ENCODE data around the gene ZNF578.
"Not testable (repeated sequence)": the region's sequence is repeated elsewhere in the genome, so short reads cannot be mapped to it uniquely, and the experiment has no call there.

Gene ZNF578

DNA sequence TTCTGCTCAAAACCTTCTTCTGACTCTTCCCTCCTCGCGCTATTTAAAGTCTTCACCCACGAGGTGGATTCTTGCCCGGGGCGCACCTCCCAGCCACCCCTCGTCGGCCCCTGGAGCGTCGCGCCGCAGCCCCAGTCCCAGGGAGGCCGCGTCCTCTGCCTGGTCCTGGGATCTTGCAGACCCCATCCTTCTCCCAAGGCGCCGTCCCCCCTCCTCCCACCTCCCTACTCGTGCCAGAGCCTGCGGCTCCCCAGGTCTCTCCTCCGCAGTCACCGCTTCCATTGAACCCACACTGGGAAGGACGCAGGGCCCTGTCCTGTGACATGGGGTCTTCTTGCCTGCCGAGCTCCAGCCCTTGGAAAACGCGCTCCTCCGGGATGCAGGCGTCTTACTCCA lies 74.6 kb downstream of the ZNF578 start:
- no peak for DNase-seq (ENCODE audit: low spot score in 2 of 2)
- ATAC-seq (ENCODE audit: low read depth): no peak
- Mint-ChIP-seq H3K9me3 (peaks cover 3% of the 10 kb centered on the region), H3K4me3 (peak overlapping the region; percentile 99), H3K27me3 (no peaks in the 10 kb centered on the region), H3K4me1 (peaks cover 14% of the 10 kb centered on the region), H3K27ac (peak overlapping the region; percentile 97), H3K36me3 (peaks cover 14% of the 10 kb centered on the region)

DNA sequence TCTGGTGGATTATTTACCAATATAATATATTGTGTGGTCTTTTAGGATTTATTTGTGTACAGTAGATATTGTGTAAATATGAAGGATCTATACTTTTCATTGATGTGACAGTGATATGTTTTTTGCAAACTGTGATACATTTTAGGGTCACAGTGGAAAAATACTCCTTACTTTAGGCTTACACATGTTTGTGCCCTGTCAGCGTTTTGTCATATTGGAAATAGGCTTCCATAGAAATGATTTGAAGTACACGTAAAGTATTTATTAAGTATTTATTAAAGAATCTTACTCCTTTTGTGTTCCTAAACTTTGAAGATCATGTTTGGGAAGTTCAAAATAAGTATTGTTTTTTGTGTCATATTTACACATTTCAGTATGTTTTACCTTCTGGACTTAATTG lies 79.1 kb downstream of the ZNF578 start:
- Mint-ChIP-seq H3K9me3 (peaks cover 6% of the 10 kb centered on the region), H3K4me1 (peaks cover 19% of the 10 kb centered on the region), H3K4me3 (no peak overlapping the region), H3K27ac (no peak overlapping the region), H3K36me3 (peaks cover 18% of the 10 kb centered on the region), H3K27me3 (no peaks in the 10 kb centered on the region)
- ATAC-seq (ENCODE audit: low read depth) (no peak), DNase-seq (ENCODE audit: low spot score in 2 of 2) (no peak)

DNA sequence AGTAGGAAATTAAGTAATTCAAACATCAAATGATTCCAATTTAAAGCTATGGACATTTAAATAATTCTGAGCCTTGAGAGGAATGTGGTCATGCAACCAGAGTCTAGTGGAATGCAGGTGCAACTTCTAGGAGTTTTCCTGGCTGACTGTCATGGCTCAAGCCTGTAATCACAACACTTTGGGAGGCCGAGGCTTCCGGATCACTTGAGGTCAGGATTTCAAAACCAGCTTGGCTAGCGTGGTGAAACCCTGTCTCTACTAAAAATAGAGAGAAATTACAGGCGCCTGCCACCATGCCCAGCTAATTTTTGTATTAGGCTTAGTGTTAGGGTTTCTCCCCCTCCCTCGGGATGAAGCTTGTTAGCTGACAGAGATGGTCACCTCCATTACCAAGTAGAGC lies 80.5 kb downstream of the ZNF578 start:
- no peak for DNase-seq (ENCODE audit: low spot score in 2 of 2)
- peaks cover 15% of the 10 kb centered on the region for H3K4me1 Mint-ChIP-seq
- ATAC-seq (ENCODE audit: low read depth): no peak
- H3K9me3 Mint-ChIP-seq: peaks cover 2% of the 10 kb centered on the region
- peaks cover 15% of the 10 kb centered on the region for H3K36me3 Mint-ChIP-seq
- no peak overlapping the region for H3K4me3 Mint-ChIP-seq
- no peaks in the 10 kb centered on the region for H3K27me3 Mint-ChIP-seq
- H3K27ac Mint-ChIP-seq: no peak overlapping the region

DNA sequence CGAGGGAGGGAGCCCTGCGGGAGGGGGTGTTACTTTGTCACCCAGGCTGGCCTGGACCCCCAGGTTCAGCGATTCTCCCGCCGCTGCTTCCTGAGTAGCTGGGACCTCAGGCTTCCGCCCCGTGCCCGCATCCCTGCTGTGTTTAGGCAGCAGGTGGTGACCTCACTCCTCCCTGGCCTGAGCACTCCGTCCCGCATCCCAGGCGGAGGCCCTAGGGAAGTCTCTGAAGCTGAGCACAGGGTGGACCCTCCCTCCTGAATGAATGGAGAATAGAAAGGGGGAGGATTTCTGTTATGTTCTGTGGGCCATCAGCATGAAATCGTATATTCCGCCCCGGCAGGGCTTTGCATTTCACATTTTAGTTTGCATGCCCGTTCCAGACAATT lies 82.0 kb downstream of the ZNF578 start:
- H3K36me3 Mint-ChIP-seq: peaks cover 16% of the 10 kb centered on the region
- DNase-seq (ENCODE audit: low spot score in 2 of 2): peak in 1 of 2 donors; percentile 2
- not testable (repeated sequence) for H3K9me3 Mint-ChIP-seq

DNA sequence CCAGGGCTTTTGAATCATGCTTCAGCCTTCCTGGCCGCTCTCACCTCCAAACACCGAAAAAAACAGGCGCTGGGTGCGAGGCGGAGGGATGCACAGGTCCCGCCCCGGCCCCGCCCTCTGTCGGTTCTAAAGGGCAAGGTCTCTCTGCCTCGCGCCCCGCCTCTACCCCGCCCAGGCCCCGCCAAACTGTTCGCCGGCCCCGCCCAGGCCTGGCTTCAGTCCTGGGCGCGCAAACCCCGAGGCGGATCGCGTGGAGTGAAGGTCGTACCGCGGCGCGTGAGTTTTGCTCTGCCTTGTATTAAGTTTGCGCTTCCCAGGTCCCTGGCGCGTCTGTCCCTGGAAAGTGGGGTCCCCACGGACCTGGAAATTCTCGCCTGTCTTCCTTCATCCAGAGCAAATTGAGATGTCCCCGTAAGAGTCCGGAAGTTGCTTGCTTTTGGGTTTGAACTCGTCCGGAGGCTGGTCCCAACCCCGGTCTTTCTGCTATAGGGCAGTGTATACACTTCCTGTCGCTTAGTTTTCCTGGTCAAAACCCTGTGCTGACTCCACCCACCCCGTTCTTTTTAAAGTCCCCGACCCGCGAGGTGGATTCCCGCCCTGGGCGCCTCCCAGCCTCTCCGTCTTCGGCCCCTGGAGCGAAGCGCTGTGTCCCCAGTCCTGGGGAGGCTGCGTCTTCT lies 82.6 kb downstream of the ZNF578 start:
- peak; percentile 77 to 81 for DNase-seq (ENCODE audit: low spot score in 2 of 2)
- H3K4me1 Mint-ChIP-seq: peaks cover 15% of the 10 kb centered on the region
- H3K36me3 Mint-ChIP-seq: peaks cover 18% of the 10 kb centered on the region

More for the DNA sequence above, 82.0 kb downstream of the ZNF578 start:
- H3K27ac Mint-ChIP-seq, H3K27me3 Mint-ChIP-seq: not testable (repeated sequence)
- H3K4me3 Mint-ChIP-seq: peak overlapping the region; percentile 89
- peak; percentile 1 for ATAC-seq (ENCODE audit: low read depth)
- H3K4me1 Mint-ChIP-seq: peaks cover 15% of the 10 kb centered on the region

DNA sequence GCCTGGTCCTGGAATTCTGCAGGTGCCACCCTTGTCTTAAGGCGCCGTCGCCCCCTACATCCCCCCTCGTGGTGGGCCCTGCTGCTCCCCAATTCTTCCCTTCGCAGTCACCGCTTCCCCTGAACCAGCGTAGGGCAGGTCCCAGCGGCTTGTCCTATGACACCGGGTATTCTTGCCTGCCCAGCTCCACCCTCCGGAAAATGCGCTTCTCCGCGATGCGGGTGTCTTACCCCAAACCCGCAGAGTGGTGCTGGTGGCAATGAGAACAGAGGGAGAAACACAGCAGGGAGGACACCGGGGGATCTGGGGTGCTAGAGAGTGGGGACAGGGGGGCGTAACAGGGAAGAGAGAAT lies 83.1 kb downstream of the ZNF578 start:
- Mint-ChIP-seq H3K4me1 (peaks cover 15% of the 10 kb centered on the region), H3K27me3 (no peaks in the 10 kb centered on the region), H3K36me3 (peaks cover 20% of the 10 kb centered on the region), H3K27ac (peak overlapping the region; percentile 77), H3K4me3 (peak overlapping the region; percentile 89), H3K9me3 (peaks cover 2% of the 10 kb centered on the region)
- DNase-seq (ENCODE audit: low spot score in 2 of 2) (peak in 1 of 2 donors; percentile 7), ATAC-seq (ENCODE audit: low read depth) (peak; percentile 29)

More for the DNA sequence above, 82.6 kb downstream of the ZNF578 start:
- peak overlapping the region; percentile 89 for H3K4me3 Mint-ChIP-seq
- peak overlapping the region; percentile 77 for H3K27ac Mint-ChIP-seq
- no peaks in the 10 kb centered on the region for H3K27me3 Mint-ChIP-seq
- H3K9me3 Mint-ChIP-seq: peaks cover 2% of the 10 kb centered on the region
- peak; percentile 96 for ATAC-seq (ENCODE audit: low read depth)

DNA sequence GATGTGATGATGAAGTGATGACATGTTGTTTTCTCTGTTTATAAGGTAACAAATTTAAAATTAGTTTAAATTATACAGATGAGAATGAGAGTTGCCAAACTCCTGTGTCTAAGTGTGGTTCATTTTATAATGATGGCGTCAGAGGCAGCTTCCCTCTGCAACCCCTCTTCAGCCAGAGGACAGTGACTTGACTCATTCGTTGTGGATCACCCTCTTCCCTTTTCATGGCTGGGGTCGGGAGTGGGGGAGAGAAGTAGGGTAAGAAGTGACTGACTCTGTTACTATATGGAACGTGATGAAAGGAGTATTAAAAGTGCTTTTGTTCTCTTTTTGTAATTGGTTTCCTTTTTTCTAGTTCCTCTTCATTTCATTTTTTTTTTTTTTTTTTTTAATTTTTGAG lies 85.5 kb downstream of the ZNF578 start:
- H3K27ac Mint-ChIP-seq; H3K27me3 Mint-ChIP-seq; H3K9me3 Mint-ChIP-seq; ATAC-seq (ENCODE audit: low read depth); DNase-seq (ENCODE audit: low spot score in 2 of 2); H3K4me3 Mint-ChIP-seq: not testable (repeated sequence)
- H3K4me1 Mint-ChIP-seq: peaks cover 15% of the 10 kb centered on the region
- H3K36me3 Mint-ChIP-seq: peaks cover 29% of the 10 kb centered on the region

DNA sequence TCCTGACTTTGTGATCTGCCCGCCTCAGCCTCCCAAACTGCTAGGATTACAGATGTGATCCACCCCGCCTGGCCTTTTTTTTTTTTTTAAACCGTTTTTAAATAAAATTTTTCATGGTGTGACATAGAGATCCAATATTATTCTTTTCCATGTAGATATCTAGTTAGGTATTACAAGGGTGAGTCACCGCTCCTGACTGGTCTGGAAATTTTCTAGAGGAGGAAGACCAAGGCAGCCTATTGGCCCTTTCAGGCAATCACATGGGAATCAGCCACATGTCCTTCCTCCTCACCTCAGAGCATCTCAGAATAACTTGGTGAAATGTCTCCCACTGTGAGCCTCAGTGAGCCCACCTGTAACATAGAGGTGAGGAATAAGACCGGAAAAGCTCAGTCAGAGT lies 87.8 kb downstream of the ZNF578 start:
- not testable (repeated sequence) for ATAC-seq (ENCODE audit: low read depth); DNase-seq (ENCODE audit: low spot score in 2 of 2); H3K27me3 Mint-ChIP-seq; H3K27ac Mint-ChIP-seq; H3K9me3 Mint-ChIP-seq; H3K4me3 Mint-ChIP-seq
- H3K4me1 Mint-ChIP-seq: peaks cover 15% of the 10 kb centered on the region
- peaks cover 37% of the 10 kb centered on the region for H3K36me3 Mint-ChIP-seq

DNA sequence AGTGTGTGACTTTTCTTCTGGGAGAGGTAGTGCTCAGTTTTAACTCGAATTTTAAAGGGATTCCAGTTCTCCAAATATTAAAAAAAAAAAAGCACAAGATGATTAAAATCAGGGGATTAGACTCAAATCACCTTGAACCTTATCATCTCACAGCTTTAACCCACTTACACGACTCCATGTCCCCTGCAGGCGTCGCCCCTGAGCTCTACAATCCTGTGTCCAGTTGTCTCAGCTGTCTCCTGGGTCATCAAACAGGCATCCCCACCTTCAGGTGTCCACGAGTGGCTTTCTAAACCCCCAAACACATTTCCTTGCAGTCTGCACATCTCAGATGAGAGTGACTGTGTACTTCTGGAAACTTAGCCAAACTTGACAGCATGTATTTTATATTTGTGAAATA lies 88.3 kb downstream of the ZNF578 start:
- DNase-seq (ENCODE audit: low spot score in 2 of 2) (no peak), ATAC-seq (ENCODE audit: low read depth) (no peak)
- Mint-ChIP-seq H3K9me3 (peaks cover 6% of the 10 kb centered on the region), H3K27me3 (no peaks in the 10 kb centered on the region), H3K36me3 (peaks cover 42% of the 10 kb centered on the region), H3K27ac (no peak overlapping the region), H3K4me1 (peaks cover 11% of the 10 kb centered on the region), H3K4me3 (no peak overlapping the region)

DNA sequence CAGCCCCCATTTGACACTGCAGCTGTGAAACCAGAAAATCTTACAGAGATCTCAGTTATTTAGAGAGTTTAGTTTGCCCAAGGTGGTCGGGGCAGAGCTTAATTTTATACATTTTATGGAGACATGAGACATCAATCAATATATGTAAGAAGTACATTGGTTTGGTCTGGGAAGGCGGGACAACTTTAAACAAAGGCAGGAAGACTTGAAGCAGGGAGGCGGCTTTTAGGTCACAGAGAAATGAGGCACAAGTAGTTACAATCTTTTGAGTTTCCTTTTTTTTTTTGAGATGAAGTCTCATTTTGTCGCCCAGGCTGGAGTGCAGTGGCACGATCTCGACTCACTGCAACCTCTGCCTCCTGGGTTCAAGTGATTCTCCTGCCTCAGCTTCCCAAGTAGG lies 89.2 kb downstream of the ZNF578 start:
- not testable (repeated sequence) for H3K4me3 Mint-ChIP-seq; H3K27me3 Mint-ChIP-seq; H3K27ac Mint-ChIP-seq; ATAC-seq (ENCODE audit: low read depth); H3K4me1 Mint-ChIP-seq; DNase-seq (ENCODE audit: low spot score in 2 of 2); H3K9me3 Mint-ChIP-seq
- peaks cover 44% of the 10 kb centered on the region for H3K36me3 Mint-ChIP-seq

DNA sequence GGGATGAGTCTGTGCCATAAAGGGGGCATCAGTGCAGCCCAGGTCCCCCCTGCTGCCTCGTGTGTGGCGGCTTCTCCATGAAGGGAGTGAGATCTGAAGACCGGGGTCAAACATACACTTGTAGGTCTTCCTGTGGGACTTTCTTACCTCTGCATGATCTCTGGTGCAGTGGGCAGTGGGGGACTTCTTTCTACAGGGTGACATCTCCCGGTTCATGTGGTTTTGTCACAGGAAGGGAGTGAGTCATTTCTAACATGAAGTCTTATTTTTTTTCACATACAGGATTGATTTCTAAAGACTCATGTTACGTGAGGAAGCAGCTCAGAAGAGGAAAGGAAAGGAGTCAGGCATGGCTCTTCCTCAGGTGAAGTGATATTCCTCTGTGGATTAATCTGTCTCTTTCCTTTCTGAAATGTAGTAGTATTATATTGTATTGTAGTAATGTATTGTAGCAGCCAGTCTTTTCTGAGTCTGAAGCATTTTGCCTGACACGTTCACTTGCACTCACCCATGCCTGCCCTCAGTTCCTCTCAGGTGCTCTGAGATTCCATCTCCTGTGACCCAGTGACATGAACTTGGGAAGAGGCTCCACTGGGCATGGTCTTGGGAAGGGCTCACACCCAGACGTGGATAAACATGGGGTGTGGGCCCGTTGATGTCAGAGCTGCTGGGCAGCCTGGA lies 89.8 kb downstream of the ZNF578 start:
- Mint-ChIP-seq H3K27me3 (no peaks in the 10 kb centered on the region), H3K27ac (no peak overlapping the region), H3K9me3 (peaks cover 4% of the 10 kb centered on the region), H3K4me1 (peaks cover 5% of the 10 kb centered on the region), H3K36me3 (peaks cover 50% of the 10 kb centered on the region), H3K4me3 (no peak overlapping the region)
- ATAC-seq (ENCODE audit: low read depth) (no peak), DNase-seq (ENCODE audit: low spot score in 2 of 2) (no peak)

DNA sequence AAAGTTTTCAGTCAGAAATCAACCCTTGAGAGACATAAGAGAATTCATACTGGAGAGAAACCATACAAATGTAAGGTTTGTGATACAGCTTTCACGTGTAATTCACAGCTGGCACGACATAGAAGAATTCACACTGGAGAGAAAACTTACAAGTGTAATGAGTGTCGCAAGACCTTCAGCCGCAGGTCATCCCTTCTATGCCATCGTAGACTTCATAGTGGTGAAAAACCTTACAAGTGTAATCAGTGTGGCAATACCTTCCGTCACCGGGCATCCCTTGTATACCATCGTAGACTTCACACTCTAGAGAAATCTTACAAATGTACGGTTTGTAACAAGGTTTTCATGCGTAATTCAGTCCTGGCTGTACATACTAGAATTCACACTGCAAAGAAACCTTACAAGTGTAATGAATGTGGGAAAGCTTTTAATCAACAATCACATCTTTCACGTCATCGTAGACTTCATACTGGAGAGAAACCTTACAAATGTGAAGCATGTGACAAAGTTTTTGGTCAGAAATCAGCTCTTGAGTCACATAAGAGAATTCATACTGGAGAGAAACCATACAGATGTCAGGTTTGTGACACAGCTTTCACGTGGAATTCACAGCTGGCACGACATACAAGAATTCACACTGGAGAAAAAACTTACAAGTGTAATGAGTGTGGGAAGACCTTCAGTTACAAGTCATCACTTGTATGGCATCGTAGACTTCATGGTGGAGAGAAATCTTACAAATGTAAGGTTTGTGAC lies 101.0 kb downstream of the ZNF578 start:
- no peak for DNase-seq (ENCODE audit: low spot score in 2 of 2)
- no peak overlapping the region for H3K4me3 Mint-ChIP-seq
- H3K36me3 Mint-ChIP-seq: peaks cover 68% of the 10 kb centered on the region
- no peaks in the 10 kb centered on the region for H3K4me1 Mint-ChIP-seq
- ATAC-seq (ENCODE audit: low read depth): no peak
- peaks cover 21% of the 10 kb centered on the region for H3K9me3 Mint-ChIP-seq
- no peaks in the 10 kb centered on the region for H3K27me3 Mint-ChIP-seq
- no peak overlapping the region for H3K27ac Mint-ChIP-seq

DNA sequence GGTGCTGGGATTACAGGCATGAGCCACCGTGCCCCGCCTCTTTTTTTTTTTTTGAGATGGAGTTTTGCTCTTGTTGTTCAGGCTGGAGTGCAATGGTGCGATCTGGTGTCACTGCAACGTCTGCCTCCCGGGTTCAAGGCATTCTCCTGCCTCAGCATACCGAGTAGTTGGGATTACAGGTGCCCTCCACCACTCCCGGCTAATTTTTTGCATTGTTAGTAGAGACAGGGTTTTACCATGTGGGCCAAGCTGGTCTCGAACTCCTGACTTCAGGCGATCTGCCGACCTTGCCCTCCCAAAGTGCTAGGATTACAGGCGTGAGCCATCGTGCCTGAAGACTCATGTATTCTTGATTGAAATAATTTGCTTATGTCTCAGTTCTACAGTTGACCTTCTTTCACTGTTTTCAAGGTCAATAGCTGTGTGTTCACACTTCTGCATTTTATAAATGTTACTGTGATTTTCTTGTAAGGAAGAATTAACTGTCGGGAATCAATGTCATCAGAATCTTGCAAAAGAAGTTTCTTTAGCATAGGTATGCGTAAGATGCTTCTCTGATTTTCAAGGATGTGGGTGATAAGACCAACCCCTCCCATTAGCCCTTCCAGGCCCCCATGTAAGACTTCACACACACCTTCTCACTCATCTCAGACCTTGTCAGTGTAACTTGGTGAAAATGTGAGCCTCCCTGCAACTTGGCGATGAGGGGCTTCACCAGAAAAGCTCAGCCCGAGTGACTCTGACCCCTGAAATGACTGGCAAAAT lies 104.1 kb downstream of the ZNF578 start:
- DNase-seq (ENCODE audit: low spot score in 2 of 2): no peak
- Mint-ChIP-seq H3K9me3 (peaks cover 14% of the 10 kb centered on the region), H3K27me3 (no peaks in the 10 kb centered on the region), H3K4me1 (no peaks in the 10 kb centered on the region), H3K36me3 (peaks cover 70% of the 10 kb centered on the region), H3K27ac (no peak overlapping the region), H3K4me3 (no peak overlapping the region)
- no peak for ATAC-seq (ENCODE audit: low read depth)

Data from memory B cell (primary cell).